IPS DF 19.7 (cell line): ENCODE measurements around the gene ELFN1.

Experiments used
- DNase-seq: peaks from one replicate; pipeline ENCODE4 v3.0.0-alpha.2; 2013; ENCODE audit warnings: low read depth, low spot score

Gene ELFN1

GRCh38 chr7:1663857-1664651 lies 6.0 kb upstream of the ELFN1 start:
- no peak for DNase-seq

- no peak for DNase-seq
Observed at GRCh38 chr7:1664711-1665548, 5.1 kb upstream of the ELFN1 start.

GRCh38 chr7:1665549-1666316 lies 4.3 kb upstream of the ELFN1 start:
- DNase-seq: no peak

- DNase-seq: no peak
Observed at GRCh38 chr7:1666317-1666822, 3.7 kb upstream of the ELFN1 start.

- DNase-seq: no peak
Observed at GRCh38 chr7:1666823-1667565, 3.1 kb upstream of the ELFN1 start.

- no peak for DNase-seq
Observed at GRCh38 chr7:1667566-1668395, 2.3 kb upstream of the ELFN1 start.

GRCh38 chr7:1668396-1669063 lies 1.5 kb upstream of the ELFN1 start:
- no peak for DNase-seq

GRCh38 chr7:1669064-1669951 lies 769 bp upstream of the ELFN1 start:
- DNase-seq: no peak

- DNase-seq: no peak
Observed at GRCh38 chr7:1670894-1671593, 967 bp downstream of the ELFN1 start.

- no peak for DNase-seq
Observed at GRCh38 chr7:1671594-1672451, 1.7 kb downstream of the ELFN1 start.

GRCh38 chr7:1672851-1673486 lies 2.9 kb downstream of the ELFN1 start:
- no peak for DNase-seq

GRCh38 chr7:1673581-1674118 lies 3.6 kb downstream of the ELFN1 start:
- DNase-seq: no peak

- DNase-seq: no peak
Observed at GRCh38 chr7:1674161-1675035, 4.3 kb downstream of the ELFN1 start.

GRCh38 chr7:1675036-1675671 lies 5.1 kb downstream of the ELFN1 start:
- no peak for DNase-seq
